C4-2B (cell line): ENCODE data around the gene SUGP2.

Experiments used
- H3K27ac ChIP-seq: fragments of 450-650 bp; 2 replicates; pipeline ENCODE4 v1.5.1; 2017
- CTCF ChIP-seq: fragments of 450-650 bp; conservative IDR thresholded peaks from 2 replicates; pipeline ENCODE4 v1.5.1; 2017; ENCODE audit warnings: mild to moderate bottlenecking
- ZFX ChIP-seq: fragments of 450-650 bp; IDR thresholded peaks from 2 replicates; pipeline ENCODE4 v1.6.1; 2017

Gene SUGP2

GRCh38 chr19:19040417-19040816 is 7.1 kb upstream of the SUGP2 start:
- peak overlapping the region; percentile 62 for H3K27ac ChIP-seq

GRCh38 chr19:19039901-19040300 is 6.6 kb upstream of the SUGP2 start:
- no peak for TF ChIP-seq CTCF
- TF ChIP-seq ZFX = no peak
- no peak overlapping the region for H3K27ac ChIP-seq

More at GRCh38 chr19:19040417-19040816, 7.1 kb upstream of the SUGP2 start:
- no peak for TF ChIP-seq ZFX

- peak overlapping the region; percentile 94 for H3K27ac ChIP-seq
- TF ChIP-seq CTCF (no peak), ZFX (no peak)
These were observed 897 bp upstream of the SUGP2 start for GRCh38 chr19:19034204-19034624.

- peak overlapping the region; percentile 94 for H3K27ac ChIP-seq
- peak; percentile 94; the same call in 1 of the 2 replicates for TF ChIP-seq ZFX
- TF ChIP-seq CTCF = no peak
These were observed 216 bp downstream of the SUGP2 start for GRCh38 chr19:19033176-19033425.

- TF ChIP-seq CTCF (no peak), ZFX (no peak)
- H3K27ac ChIP-seq = peak overlapping the region; percentile 94
These were observed 719 bp downstream of the SUGP2 start for GRCh38 chr19:19032420-19033175.

GRCh38 chr19:19031891-19032290 is 1.4 kb downstream of the SUGP2 start:
- peak overlapping the region; percentile 94 for H3K27ac ChIP-seq
- TF ChIP-seq CTCF = no peak
- TF ChIP-seq ZFX = no peak

- TF ChIP-seq ZFX = no peak
- TF ChIP-seq CTCF = no peak
These were observed 4.8 kb downstream of the SUGP2 start for GRCh38 chr19:19028526-19028925.

GRCh38 chr19:19027228-19027627 is 6.1 kb downstream of the SUGP2 start:
- H3K27ac ChIP-seq = peak overlapping the region; percentile 41; the same call in 1 of the 2 replicates
- TF ChIP-seq ZFX (no peak), CTCF (no peak)

More at GRCh38 chr19:19028526-19028925, 4.8 kb downstream of the SUGP2 start:
- H3K27ac ChIP-seq = no peak overlapping the region
